PC-3 (cell line): Measurements from ENCODE around the gene ADAM17. TPM values are rescaled to one million over a fixed set of nuclear protein-coding genes. Genes with fewer than 3 reads are reported as not detected.

Experiments used
- ATAC-seq: fragments of 200-7000 bp; cut with Tn5 transposase; 2 replicates; pipeline ENCODE4 v1.9.1; 2020; ENCODE audit warnings: mild to moderate bottlenecking, moderate library complexity
- BruUV-seq: library from RNA; stranded (reverse); fragments of 400-500 nt; replicated peaks from 2 replicates; lab custom pipeline; 2021; lab: Mats Ljungman, UMichigan
- CTCF ChIA-PET: fragments of 300-600 bp; sonication (Branson Sonifier 250); formaldehyde crosslinking; loops from one replicate; lab custom pipeline; 2022; ENCODE audit warnings: antibody characterized with exemption; lab: Charles Lee
- POLR2A ChIA-PET: fragments of 300-600 bp; sonication (Branson Sonifier 250); formaldehyde crosslinking; loops from one replicate; lab custom pipeline; 2022; ENCODE audit warnings: antibody characterized with exemption; ENCODE audit not compliant: unreplicated experiment; lab: Charles Lee
- DNase-seq: peaks from one replicate; pipeline ENCODE4 v3.0.0-alpha.2; 2015
- H2AFZ ChIP-seq: fragments of 300-600 bp; sonication (generic); 2 replicates; pipeline ENCODE4 v1.6.0; 2016; ENCODE audit warnings: antibody characterized with exemption, low read length
- H3F3A ChIP-seq: fragments of 300-600 bp; sonication (generic); one replicate; pipeline ENCODE4 v1.6.0; 2017; ENCODE audit warnings: antibody characterized with exemption, low read length, control low read depth, mild to moderate bottlenecking; ENCODE audit not compliant: unreplicated experiment
- H3K27ac ChIP-seq: fragments of 300-600 bp; sonication (generic); 2 replicates; pipeline ENCODE4 v1.5.1; 2016; ENCODE audit warnings: mild to moderate bottlenecking, low read length
- H3K27me3 ChIP-seq: fragments of 300-600 bp; sonication (generic); 2 replicates; pipeline ENCODE4 v1.6.1; 2016; ENCODE audit warnings: low read length, mixed read lengths
- H3K36me3 ChIP-seq: fragments of 300-600 bp; sonication (generic); 2 replicates; pipeline ENCODE4 v1.6.1; 2016; ENCODE audit warnings: low read depth, mixed run types, low read length, mixed read lengths
- H3K4me1 ChIP-seq: fragments of 300-600 bp; sonication (generic); 2 replicates; pipeline ENCODE4 v1.5.1; 2016; ENCODE audit warnings: low read length; ENCODE audit not compliant: insufficient read depth
- H3K4me2 ChIP-seq: fragments of 300-600 bp; sonication (generic); 2 replicates; pipeline ENCODE4 v1.6.0; 2016; ENCODE audit warnings: low read length
- H3K4me3 ChIP-seq: fragments of 300-600 bp; sonication (generic); 2 replicates; pipeline ENCODE4 v1.5.1; 2016; ENCODE audit warnings: mild to moderate bottlenecking, low read length, mixed read lengths
- H3K79me2 ChIP-seq: fragments of 300-600 bp; sonication (generic); 2 replicates; pipeline ENCODE4 v1.6.1; 2017; ENCODE audit warnings: low read length, mixed read lengths
- H3K9ac ChIP-seq: fragments of 300-600 bp; sonication (generic); 2 replicates; pipeline ENCODE4 v1.6.0; 2016; ENCODE audit warnings: mild to moderate bottlenecking, low read length
- H3K9me2 ChIP-seq: fragments of 300-600 bp; sonication (generic); replicated peaks from 2 replicates; pipeline ENCODE4 v1.6.1; 2016; ENCODE audit warnings: mixed run types, low read length, mixed read lengths
- H3K9me3 ChIP-seq: fragments of 300-600 bp; sonication (generic); 2 replicates; pipeline ENCODE4 v1.6.1; 2016; ENCODE audit warnings: low read length, mixed read lengths
- H4K20me1 ChIP-seq: fragments of 300-600 bp; sonication (generic); 2 replicates; pipeline ENCODE4 v1.6.1; 2016; ENCODE audit warnings: low read length, mixed read lengths
- CTCF ChIP-seq: fragments of 300-600 bp; sonication (generic); conservative IDR thresholded peaks from 2 replicates; pipeline ENCODE4 v1.5.1; 2017; ENCODE audit warnings: antibody characterized with exemption, low read depth, mild to moderate bottlenecking, low read length
- EZH2 ChIP-seq: fragments of 300-600 bp; sonication (generic); IDR thresholded peaks from one replicate; pipeline ENCODE4 v1.6.1; 2017; ENCODE audit warnings: antibody characterized with exemption, mild to moderate bottlenecking, low read length; ENCODE audit not compliant: unreplicated experiment
- EZH2phosphoT487 ChIP-seq: fragments of 300-600 bp; sonication (generic); IDR thresholded peaks from 2 replicates; pipeline ENCODE4 v1.6.1; 2018; ENCODE audit warnings: mild to moderate bottlenecking, antibody characterized with exemption, low read length, borderline replicate concordance
- intact Hi-C: fragments of 100-400 bp; cut with micrococcal nuclease; formaldehyde crosslinking; loops from 2 replicates; pipeline ENCODE4 v1.9.0; 2023
- total RNA-seq: library from RNA; depleted of rRNA; stranded (reverse); fragments of >200 nt; gene quantifications from 2 replicates; pipeline ENCODE4 v1.2.3, GENCODE V29; 2014

The ADAM17 gene
- total RNA-seq, 1 experiment from 2014 or later, result 23.0 TPM

- no peak overlapping the region for H3K4me2 ChIP-seq
- no peaks in the 10 kb centered on the region for H3K27me3 ChIP-seq
- H3K9me2 ChIP-seq, result no peaks in the 10 kb centered on the region
- H3K79me2 ChIP-seq, result no peaks in the 10 kb centered on the region
- H3K4me3 ChIP-seq, result no peak overlapping the region
- no peaks in the 10 kb centered on the region for H3K4me1 ChIP-seq
- TF ChIP-seq EZH2, result no peak
- no peak for TF ChIP-seq EZH2phosphoT487
- no peak for TF ChIP-seq CTCF
- no peak overlapping the region for H2AFZ ChIP-seq
- BruUV-seq, result no TSS peak
- no peaks in the 10 kb centered on the region for H3K9me3 ChIP-seq
- ATAC-seq, result no peak
- H3K27ac ChIP-seq, result no peak overlapping the region
- H4K20me1 ChIP-seq, result no peaks in the 10 kb centered on the region
- CTCF ChIA-PET, result no interaction called here
- H3K36me3 ChIP-seq, result peaks cover 5% of the 10 kb centered on the region; the same call in 1 of the 2 replicates
- intact Hi-C loops, result no loop called here
- POLR2A ChIA-PET, result no interaction called here
- no peaks in the 10 kb centered on the region for H3F3A ChIP-seq
- DNase-seq, result no peak
- H3K9ac ChIP-seq, result no peak overlapping the region
Measured at GRCh38 chr2:9578467-9579235, 23.0 kb upstream of the ADAM17 start.

- DNase-seq, result no peak
Measured at GRCh38 chr2:9574331-9574730, 18.7 kb upstream of the ADAM17 start.

More at GRCh38 chr2:9574331-9574730, 18.7 kb upstream of the ADAM17 start:
- CTCF ChIA-PET, result no interaction called here
- no peak for ATAC-seq
- Histone ChIP-seq H3K79me2 (no peaks in the 10 kb centered on the region), H3K4me1 (no peaks in the 10 kb centered on the region), H3K27ac (no peak overlapping the region), H3K4me2 (no peak overlapping the region), H2AFZ (no peak overlapping the region), H3K9me3 (no peaks in the 10 kb centered on the region), H4K20me1 (no peaks in the 10 kb centered on the region), H3K4me3 (no peak overlapping the region), H3K27me3 (no peaks in the 10 kb centered on the region), H3F3A (no peaks in the 10 kb centered on the region), H3K9me2 (no peaks in the 10 kb centered on the region), H3K9ac (no peak overlapping the region), H3K36me3 (no peaks in the 10 kb centered on the region)
- no peak for TF ChIP-seq EZH2
- TF ChIP-seq EZH2phosphoT487, result no peak
- TF ChIP-seq CTCF, result no peak
- POLR2A ChIA-PET, result no interaction called here
- BruUV-seq, result no TSS peak
- intact Hi-C loops, result no loop called here
